NCI-H2107 treated with DMSO at 0.1 percent for 48 hours (cell line): ENCODE data around the gene ZBP1.

Experiments used
- DNase-seq: peaks from one replicate; lab custom pipeline; 2025; ENCODE audit not compliant: unreplicated experiment; lab: John Stamatoyannopoulos, UW

The ZBP1 gene

DNA sequence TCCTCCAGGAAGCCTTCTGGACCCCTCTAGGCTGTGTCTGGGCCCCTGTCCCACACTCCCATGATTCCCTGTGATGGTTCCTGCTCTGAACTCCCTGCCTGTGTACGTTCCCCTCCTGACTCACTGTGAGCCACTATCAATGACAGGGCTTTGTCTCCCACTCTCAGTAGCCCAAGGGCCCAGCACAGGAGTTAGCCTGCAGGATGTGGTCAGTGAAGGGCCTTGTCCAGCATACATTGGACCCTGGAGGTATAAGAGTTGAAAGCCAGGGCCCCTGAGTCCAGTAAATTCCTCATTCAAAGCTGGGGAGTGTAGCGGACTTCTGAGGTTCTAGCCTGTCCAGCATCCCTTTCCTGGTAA lies 19.0 kb downstream of the ZBP1 start:
- DNase-seq = no peak

DNA sequence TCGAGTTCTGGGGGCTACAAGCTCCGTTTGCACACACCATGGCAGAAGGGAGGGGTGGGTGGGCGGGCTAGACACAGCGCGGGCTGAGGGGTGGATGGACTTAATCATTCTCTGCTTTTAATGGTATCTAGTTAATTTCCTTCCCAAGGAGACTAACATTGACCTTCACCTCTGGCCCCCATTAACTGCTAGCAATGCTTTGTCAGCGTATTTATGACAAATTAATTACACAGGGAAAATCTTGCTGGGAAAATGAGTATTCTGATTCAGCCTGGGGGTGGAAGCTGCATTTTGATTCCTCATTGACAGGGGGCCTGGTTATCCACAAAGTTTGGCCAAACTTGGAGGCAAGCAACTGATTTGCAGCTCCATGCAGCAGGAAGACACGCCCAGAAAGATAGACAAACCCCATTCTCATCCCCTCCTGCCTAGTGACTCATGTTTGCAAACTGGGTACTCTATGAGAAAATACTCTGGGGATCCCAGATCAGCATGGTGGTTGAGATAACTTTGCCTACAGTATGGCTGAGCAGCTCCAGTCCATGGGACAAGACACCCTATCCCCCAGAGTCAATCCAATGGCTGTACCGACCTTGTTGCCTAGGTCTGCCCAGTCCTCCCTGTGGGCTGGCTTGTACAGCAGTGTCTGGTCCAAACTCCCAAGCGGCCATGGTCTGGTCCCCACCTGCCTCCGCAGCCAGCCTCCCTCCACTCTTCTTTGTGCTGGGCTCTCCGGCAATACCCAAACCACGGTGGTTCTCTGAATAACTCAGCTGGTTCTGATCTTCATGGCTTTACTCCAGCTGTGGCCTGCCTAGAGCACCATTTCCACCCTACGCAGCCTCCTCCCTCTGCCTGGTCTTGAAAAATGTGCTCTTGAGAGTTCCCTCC lies 19.7 kb downstream of the ZBP1 start:
- no peak for DNase-seq

DNA sequence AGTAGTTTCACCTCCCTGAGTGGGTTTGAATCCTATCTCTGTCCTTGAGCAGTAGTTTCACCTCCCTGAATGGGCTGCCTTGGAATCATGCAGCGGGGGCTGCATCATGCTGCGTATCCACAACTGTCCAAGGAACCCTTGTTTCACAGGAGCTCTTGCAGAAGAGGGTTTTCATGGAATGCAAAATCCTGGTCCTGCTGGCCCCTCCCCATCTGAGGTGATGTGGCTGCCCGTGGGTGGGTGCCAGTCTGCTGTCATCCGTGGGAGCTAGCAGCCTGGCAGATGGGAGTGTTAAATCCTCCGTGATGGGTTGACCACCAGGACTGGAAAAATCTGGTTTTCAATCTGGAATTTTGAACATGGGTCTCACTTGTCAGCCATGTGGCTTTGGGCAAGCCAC lies 21.7 kb downstream of the ZBP1 start:
- no peak for DNase-seq

DNA sequence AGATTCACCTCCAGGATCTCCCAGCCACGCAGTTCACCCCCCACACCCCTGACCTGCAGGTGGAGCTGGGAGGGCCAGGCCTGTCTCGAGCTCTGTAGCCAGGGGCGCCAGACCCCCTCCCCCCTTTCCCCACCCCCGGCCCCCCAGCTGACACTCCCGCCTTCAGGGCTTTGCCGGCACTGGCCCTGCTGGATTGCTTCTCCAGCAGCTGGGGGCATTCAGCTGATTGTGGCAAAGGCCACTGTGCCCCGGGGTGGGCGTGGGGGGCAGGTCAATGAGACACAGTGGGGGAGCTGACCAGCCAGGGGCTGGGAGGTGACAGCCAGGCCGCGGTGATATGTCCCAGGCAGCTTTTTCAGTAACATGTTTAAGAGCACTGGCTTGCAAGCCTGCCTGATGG lies 22.2 kb downstream of the ZBP1 start:
- no peak for DNase-seq

DNA sequence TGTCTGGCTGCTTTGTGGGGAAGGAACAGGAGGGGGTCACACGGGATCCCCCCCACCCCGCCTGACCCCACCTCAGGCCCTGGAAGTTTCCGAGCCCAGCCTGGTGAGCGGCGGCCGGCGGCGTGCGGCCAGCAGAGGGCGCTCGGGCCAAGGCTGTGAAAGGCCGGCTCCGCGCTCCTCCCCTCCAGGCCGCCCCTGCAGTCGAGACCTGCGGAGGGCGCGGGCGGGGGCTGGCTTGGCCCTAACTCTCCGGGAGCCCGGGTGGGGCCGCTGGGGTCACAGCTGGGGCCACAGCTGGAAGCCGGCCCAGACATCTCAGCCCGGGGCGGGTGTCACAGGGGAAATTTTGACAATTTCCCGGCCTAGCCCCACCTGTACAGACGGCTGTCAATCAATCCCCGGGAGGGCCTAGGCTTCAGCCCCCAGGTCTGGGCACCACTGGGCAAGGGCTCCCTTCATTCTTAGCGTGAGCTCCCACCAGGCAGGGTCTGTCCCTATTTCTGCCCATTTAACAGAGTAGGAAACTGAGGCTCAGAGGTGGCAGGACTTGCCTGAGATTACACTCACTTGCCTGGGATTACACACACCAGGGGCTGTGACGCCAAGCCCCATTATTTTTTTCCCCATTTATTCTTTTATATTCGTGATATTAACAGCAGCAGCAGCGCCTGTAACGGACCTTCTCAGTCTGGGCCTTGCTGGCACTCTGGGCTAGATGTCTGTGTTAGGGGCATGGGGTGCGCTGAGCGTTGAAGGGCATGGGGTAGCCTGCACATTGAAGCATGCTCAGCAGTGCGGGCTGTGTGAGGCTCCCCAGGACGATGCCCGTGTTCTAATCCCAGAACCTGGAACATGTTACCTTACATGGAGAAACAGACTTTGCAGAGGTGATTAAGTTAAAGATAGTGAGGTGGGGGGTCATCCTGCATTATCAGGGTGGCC lies 23.0 kb downstream of the ZBP1 start:
- DNase-seq = no peak

DNA sequence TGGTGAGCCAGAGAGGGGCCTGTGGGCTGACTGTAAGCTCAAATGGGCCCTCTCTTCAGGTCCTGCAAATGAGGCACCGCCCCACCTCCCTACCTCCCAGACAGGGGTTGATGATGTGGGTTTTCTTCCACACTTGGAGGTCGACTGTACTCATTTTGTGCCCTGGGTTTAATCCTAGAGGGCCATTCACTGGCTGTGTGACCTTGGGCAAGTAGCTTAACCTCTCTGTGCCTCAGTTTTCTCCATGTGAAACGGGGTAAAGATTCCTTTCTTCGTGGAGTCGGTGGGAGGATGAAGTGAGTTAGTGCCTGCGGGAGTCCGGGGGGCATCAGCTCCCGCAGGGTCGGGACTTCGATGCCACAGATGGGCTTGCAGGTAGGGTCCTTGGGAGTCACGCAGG lies 23.9 kb downstream of the ZBP1 start:
- DNase-seq = no peak

DNA sequence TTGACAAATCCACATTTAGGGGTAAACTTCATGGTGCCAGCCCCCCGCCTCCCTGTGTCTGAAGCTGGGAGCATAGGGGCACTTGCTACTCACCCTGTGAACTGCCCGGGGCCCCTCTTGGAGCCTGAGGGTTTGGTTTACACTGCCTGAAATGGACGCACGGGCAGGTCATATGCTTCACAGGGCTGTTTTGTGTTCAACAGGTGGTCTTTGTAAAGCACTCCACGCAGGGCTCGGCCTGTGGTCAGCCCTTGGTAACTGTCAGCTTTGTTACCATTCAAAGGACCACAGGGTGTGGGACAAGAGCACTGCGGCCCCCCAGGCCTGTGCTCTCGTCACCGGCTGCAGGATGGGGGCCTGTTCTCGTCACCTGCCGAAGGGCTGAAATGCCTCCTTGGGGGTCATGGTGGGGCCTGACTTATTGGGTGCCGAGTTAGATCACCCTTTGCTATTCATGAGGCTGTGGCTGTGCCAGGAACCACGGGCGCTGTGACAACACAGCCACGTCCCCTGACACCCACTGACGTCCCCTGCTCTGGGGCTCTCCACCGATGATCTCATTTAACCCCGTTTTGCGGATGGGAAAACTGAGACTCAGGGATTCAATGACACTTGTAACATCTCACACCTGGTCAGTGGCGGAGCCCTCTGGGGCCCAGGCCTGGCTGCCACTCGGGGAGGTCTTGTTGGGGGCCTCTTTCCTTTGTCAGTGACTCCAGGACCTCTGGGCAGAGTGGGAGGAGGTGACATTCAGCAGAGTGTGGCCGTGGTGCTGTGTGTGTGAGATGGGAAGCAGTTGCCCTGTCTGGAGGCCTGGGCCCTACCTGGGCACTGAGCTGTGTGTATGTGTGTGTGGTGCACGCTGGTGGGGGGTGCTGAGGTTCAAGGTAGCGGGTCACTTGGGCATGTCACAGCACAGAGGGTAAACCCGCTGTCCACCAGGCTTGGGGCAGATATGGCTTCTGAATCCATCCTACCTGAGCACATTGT lies 24.9 kb downstream of the ZBP1 start:
- DNase-seq = no peak

DNA sequence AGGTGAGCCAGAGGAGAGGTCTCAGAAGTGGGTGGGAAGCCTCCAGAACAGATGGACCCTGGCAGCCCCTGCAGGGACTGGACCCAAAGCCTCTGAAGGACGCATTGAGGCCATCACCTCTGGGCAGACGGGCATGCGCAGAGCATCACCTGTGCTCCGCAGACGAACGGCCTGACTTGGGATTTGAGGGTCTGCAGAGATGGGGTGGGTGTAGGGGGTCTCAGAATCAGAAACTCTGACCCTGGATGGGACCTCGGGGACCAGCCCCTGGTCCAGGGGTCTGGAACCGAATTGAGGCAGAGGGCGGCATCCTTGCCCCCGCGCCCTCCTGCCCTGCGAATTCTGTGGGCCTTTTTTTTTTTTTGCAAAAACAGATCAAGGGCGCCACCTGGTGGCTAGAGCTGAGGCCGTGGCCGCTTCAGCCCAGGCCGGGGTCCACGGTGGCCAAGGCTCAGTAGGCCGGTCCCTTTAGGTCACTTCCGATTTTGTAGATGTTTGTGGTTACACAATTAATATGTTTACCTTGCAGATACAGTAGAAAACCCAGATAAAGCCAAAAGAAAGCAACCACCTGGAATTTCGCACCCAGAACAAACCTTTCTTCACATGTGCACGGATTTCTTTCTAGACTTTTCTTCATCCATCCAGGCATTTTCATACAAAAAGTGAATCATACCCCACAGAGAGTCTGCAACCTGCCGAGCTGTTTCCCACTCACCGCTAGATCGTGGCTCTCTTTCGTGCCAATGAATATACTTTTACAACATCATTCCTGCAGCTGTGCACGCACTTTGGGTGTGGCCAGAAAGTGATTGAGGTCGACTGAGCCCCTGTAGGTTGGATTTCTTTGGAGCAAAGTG lies 25.9 kb downstream of the ZBP1 start:
- no peak for DNase-seq

DNA sequence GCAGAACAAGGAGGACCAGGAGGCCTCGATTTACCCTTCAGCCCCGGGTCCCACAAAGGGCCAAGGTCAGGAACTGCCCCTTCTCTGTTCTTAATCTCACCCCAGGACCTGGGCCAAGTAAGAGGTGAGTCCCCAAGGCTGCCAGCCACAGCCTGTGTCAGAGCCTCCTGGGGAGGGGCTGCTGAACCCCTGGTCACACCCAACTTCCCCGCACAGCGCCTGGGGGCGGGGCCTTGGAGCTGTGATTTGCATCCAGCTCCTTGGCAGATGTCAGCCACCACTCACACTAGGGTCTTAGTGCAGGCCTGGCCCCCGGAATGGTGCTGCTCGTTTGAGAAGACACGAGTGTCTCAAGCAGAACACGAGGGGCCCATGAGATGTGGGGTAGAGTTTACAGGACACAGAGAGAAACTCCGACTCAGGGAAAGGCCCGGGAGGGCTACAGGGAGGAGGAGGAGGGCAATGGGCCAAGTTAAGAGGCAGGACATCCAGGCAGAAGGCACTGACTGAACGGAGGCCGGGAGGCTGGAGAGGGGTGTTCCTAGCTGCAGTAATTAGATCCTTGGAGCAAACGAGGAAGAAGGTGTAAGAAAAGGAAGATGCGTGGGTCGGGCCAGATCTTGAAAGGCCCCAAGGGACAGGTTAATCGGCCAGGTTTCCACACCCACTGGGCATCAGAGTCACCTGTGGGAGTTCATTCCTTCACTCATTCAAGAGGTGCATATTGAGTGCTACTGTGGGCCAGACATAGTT lies 26.9 kb downstream of the ZBP1 start:
- no peak for DNase-seq

DNA sequence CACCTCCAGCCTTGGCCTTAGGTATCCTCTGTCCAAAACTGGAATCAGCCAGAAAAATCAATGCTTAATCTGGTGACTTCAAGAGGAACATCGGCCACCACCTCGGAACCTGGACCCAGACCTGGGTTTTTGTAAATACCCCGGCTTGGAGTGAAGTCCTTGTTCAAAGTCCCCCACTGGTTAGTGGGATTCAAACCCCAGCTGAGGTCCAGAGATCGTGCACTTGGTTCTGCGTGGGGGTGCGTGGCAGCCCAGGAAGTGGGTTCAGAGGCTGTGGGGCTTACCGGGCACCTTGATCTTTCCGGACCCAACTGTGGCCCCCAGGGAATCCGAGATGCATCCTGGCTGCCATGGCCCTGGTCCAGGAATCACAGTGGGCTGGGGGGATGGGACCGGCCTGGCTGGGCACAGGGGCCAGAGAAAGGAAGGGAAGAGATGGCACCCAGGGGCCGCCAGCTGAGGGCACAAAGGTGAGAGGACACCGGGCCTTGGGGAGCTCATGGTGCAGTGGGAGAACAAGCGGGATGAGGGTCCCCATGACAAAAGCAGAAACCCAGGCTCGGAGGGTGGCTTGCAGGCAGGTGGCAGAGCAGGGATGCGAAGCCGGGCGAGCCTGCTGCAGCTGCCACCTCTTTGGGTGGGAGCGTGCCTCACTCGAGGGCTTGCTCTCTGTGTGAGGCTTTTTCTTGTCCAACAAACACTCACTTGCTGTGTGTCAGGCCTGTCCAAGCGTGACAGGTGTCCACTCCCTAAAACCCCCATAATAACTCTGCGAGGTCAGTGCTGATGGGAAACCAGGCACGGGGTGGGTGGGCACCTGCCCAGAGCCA lies 27.7 kb downstream of the ZBP1 start:
- peak; percentile 14 for DNase-seq

DNA sequence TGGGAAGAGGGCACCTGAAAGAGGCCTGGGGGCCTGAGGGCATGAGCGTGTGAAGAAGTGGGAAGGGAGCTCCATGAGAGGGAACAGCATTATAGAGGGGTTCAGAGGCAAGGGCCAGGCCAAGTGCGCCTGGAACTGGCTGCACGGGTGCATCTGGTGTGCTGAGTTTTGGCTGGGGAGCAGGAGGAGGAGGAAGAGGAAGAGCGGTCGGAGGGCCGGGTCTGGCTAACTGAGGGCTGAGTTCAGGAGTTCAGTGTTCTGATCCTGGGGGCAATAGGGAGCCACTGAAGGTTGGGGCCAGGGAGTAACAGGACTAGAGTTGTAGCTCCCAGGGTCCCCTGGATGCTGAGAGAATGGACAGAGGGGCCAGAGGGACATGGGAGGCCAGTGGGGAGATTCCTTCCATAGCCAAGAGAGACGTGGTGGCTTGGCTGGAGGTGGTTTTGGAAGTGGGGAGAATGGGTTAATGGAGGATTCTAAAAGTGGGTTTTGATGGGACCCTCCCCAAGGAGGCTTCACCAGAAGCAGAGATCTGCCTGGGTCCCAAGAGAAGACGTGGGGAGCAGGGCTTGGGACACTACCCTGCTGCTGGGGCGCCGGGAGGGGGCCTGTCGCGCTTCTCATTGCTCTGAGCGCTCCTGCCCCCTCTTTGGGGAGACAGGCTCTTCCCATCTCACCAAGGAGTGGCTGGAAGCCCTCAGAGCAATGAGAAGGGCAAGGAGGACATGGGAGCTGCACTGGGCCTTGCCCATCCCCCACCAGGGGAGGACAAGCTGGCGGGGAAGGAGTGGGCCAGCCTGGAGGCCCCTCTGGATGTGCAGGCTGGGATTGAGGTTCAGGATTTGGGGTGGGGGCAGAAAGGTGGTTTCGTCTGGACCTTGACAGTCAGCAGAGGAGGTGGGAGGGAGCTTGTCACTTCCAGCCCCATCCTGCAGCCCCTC lies 28.7 kb downstream of the ZBP1 start:
- no peak for DNase-seq

DNA sequence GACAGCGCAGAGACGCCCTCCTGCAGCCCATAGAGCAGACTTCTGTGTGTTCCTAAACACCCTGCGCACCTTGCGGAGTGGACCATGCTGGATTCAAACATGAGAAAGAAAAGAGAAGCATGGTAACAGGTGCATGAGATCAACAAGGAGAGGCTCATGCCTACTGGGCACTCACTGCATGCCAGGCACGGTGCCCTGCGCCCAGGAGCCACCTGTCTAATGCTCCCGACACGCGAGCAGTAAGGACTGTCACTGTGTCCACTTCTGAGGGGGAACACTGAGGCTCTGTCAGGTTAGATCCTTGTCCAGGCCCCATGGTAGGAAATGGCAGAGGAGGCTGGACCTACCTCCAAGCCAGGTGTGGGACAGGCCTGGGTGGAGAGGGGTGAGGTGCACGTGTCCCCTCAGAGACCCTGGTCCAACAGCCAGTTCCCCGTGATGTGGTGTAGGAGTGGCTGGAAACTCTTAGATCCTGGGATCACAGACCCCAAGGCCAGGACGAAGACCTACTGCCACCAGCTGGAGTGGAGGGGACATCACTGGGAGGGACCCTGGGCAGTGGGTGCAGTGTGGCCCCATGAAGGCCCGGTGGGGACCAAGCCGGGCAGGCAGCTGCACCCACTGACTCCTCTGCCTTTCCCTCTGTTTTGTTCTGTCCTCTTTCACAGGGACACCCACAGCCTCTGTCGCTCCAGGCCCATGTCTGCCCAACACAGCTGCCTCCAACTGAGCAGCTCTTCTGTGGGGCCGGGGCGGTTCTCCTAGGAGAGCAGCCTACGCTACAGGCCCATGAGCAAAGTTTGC lies 29.5 kb downstream of the ZBP1 start:
- no peak for DNase-seq

DNA sequence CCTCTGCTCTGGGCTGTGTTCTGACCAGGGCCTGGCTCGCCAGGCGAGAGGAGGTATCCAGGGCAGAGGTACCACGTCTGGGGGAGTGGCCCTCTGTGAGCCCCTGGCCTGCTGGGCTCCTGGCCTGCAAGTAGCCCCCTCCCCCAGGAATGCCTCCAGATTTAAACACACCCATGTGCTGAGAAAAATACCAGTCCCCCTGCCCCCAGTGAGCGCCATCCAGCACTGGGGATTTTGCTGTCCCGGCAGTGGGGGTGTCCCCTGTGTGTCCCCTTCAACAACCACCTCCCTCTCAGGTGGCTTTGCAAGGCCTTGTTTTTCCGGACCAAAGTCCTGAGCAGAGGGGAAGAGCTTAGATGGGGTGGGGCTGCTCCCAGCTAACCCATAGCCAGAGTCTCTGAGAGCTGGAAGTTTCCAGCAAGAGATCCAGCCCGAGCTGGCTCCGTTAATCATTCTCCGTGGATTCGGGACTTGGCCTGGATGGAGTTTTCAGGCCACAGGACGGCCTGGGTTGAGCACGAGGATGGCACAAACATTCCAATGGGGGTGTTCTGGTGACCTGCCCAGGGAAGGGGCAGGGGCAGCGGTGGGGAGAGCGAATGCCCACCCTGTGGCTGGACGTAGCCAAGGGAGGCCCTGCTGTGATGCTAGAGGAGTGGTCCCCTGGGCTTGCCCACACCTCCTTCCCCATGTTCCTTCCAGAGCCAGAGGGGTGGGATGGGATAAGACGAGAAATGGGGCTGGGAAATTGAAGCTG lies 30.3 kb downstream of the ZBP1 start:
- no peak for DNase-seq

DNA sequence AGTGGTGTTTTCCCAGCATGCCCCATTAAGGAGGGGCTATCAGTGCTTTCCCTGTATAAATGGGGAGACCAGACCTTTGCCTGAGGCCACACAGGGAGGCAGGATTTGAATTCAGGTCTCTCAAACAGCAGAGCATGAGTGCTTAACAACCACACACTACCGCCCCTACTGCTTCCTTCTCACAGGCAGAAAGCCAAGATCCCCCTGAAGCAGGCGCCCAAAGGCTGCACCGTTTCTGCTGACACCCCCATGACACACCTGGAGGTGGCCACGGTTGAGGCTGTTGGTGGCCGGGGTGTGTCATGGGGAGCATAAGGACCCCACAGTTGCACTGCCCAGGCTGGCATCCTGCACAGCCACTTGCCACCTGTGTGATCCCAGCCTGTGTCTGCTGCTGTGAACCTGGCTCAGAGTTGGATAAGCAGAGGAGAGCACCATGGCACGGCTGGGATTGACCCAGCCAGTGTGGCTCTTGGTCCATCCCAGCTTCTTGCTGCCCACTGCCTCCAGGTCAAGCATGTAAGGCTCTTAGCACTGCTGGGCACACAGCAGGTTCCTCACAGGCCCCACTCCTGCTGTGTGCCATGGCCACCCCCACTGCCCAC lies 31.0 kb downstream of the ZBP1 start:
- no peak for DNase-seq

DNA sequence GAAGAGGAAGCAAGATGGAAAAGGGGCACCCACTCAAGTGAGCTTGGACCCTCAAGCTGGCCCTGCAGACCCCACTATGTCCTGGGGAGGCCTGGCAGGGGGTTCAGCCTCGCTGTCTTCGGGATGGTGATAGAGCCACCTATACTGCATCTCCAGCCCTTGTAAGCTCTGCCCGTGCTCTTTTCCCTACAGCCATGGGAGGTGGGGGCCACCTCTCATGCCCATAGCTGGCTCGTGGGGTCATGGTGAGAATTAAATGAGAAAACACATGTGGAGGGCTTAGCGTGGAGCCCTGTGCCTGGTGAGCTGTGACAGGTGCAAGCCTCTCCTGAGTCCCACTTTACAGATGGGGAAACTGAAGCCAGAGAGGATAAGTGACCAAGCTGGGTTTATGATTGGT lies 31.6 kb downstream of the ZBP1 start:
- no peak for DNase-seq
